Measurements from ENCODE around the gene SLFNL1. TPM values are rescaled to one million over a fixed set of nuclear protein-coding genes. Genes with fewer than 3 reads are reported as not detected.

Gene SLFNL1
- total RNA-seq, 4 donors from 2014 or later, result 0.42 to 0.97 (median 0.60) TPM; not detected in 1

DNA sequence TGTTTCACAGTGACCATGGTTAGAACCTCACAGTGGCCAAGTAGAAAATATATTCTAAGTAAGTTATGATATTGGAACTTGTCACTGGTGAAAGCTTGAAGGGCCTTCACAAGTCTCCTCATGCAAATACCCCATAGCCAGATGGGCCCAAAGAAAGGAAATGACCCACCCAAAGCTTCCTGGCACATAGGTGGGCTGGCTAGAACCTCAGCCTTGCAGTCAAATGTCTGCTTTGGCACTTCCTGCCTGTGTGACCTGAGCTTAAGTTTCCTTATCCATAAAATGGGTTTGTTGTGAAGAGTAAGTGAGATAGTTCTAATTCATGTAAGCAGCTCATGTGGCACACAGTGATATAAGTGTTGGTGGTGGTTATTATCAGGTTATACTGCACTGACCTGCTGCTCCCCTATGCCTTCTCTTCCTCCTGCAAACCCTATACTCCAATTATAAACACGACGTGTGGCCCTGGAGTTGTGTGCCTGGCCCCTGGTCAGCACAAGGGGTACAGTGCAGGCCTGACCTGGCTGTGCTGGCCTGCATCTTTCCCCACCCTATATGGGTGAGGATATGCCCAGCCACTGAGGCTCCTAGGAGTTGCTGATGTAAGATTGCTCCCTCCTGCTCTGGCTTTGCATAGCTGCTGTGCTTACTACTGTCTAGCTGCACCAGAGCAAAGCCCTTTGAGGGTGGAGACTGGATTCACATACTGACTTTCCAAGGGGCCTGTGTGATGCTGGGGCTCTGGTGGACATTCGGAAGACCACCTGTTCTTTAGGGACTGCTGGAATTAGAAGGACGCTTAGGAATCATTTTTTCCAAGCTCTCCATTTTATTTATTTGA lies 4.7 kb upstream of the SLFNL1 start:
- Histone ChIP-seq H3K36me3 (peaks cover 43% of the 10 kb centered on the region), H3K27ac (no peak overlapping the region)
- TF ChIP-seq CTCF (IDR thresholded peaks at IDR 0.05) (no peak), POLR2A (IDR thresholded peaks at IDR 0.05) (no peak), POLR2AphosphoS5 (IDR thresholded peaks at IDR 0.05) (no peak), EP300 (IDR thresholded peaks at IDR 0.05) (no peak)

GRCh38 chr1:41024953-41025352 lies 3.4 kb upstream of the SLFNL1 start:
- TF ChIP-seq EP300 (IDR thresholded peaks at IDR 0.05), result no peak
- no peak for TF ChIP-seq POLR2A (IDR thresholded peaks at IDR 0.05)
- no peak for TF ChIP-seq POLR2AphosphoS5 (IDR thresholded peaks at IDR 0.05)
- no peak for TF ChIP-seq CTCF (IDR thresholded peaks at IDR 0.05)
- no peak for DNase-seq (ENCODE audit: low spot score in 2 of 2)
- WGBS, result 84% methylated on average over 2 of the region's 2 CpGs
- peaks cover 32% of the 10 kb centered on the region for H3K36me3 ChIP-seq
- no peak overlapping the region for H3K27ac ChIP-seq
- H3K4me3 ChIP-seq, result no peak overlapping the region
- no peaks in the 10 kb centered on the region for H3K4me1 ChIP-seq
- H3K9me3 ChIP-seq, result no peaks in the 10 kb centered on the region
- no peaks in the 10 kb centered on the region for H3K27me3 ChIP-seq

More for the DNA sequence above, 4.7 kb upstream of the SLFNL1 start:
- no peaks in the 10 kb centered on the region for H3K4me1 ChIP-seq
- H3K9me3 ChIP-seq, result no peaks in the 10 kb centered on the region
- no peak overlapping the region for H3K4me3 ChIP-seq
- DNase-seq (ENCODE audit: low spot score in 2 of 2), result peak in 1 of 2 donors; percentile 22
- 98% methylated on average over 4 of the region's 4 CpGs for WGBS
- no peaks in the 10 kb centered on the region for H3K27me3 ChIP-seq

DNA sequence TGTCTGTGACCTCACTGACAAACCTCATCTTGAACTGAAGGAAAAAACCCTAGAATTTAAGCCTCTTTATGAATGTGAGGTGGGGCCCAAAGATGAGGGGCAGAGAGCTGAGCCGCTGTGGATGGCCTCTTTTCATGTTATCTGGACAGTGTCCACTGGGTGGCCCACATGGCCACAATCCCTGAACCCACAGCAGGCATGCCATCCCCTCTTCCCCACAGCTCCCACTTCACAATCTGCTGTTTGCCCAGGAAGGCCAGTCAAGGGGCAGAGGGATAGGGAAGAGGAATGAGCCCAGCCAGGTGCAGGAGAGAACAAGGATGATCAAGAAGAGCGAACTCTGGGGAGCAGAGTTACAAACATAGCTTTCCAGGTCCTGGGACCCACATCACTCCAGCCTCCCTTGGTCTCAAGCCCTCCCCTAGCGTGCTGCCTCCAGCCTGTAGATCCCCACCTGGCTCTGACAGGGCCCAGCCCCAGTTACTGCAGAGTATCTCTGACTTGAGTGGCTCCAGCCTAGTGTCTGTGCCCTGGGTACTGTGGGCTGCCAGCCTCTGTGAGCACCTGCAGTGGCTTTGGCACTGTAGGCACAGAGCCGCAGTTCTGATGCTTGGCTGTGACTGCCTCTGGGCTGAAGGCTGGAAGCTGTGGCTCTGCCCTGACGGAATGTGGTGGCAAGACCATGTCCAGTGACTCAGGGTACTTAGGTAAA lies 1.9 kb upstream of the SLFNL1 start:
- Histone ChIP-seq H3K4me3 (no peak overlapping the region), H3K36me3 (peaks cover 22% of the 10 kb centered on the region), H3K4me1 (no peaks in the 10 kb centered on the region), H3K27me3 (no peaks in the 10 kb centered on the region), H3K9me3 (no peaks in the 10 kb centered on the region), H3K27ac (no peak overlapping the region)
- WGBS, result 96% methylated on average over 5 of the region's 5 CpGs
- no peak for DNase-seq (ENCODE audit: low spot score in 2 of 2)
- no peak for TF ChIP-seq CTCF (IDR thresholded peaks at IDR 0.05)
- no peak for TF ChIP-seq EP300 (IDR thresholded peaks at IDR 0.05)
- TF ChIP-seq POLR2A (IDR thresholded peaks at IDR 0.05), result no peak
- no peak for TF ChIP-seq POLR2AphosphoS5 (IDR thresholded peaks at IDR 0.05)

DNA sequence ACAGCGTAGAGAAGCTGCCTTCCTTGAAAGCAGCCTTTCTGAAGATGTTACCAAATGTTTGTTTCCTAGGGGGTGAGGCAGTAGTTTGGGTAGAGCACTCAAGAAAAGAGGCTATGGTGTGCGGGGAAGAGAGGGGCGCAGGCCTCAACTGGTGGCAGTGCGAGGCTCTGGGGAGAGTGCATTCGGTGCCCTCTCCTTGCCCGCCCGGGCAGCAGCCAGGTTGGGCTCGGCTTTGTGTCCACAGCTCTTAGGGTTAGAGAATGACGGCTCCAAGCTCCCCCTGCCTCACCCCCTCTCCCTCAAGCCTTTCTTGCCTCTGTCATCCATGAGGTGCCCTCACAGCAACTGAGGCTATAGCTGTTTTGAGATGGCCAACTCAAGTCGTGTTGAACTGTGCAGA lies 899 bp upstream of the SLFNL1 start:
- DNase-seq (ENCODE audit: low spot score in 2 of 2), result no peak
- no peaks in the 10 kb centered on the region for H3K27me3 ChIP-seq
- H3K27ac ChIP-seq, result no peak overlapping the region
- peaks cover 20% of the 10 kb centered on the region for H3K36me3 ChIP-seq
- H3K9me3 ChIP-seq, result no peaks in the 10 kb centered on the region
- TF ChIP-seq POLR2AphosphoS5 (IDR thresholded peaks at IDR 0.05) (no peak), CTCF (IDR thresholded peaks at IDR 0.05) (no peak), EP300 (IDR thresholded peaks at IDR 0.05) (no peak), POLR2A (IDR thresholded peaks at IDR 0.05) (no peak)
- no peaks in the 10 kb centered on the region for H3K4me1 ChIP-seq
- WGBS, result 93% methylated on average over 10 of the region's 10 CpGs
- H3K4me3 ChIP-seq, result no peak overlapping the region

- Histone ChIP-seq H3K27ac (no peak overlapping the region), H3K4me3 (no peak overlapping the region), H3K4me1 (no peaks in the 10 kb centered on the region), H3K27me3 (no peaks in the 10 kb centered on the region), H3K36me3 (peaks cover 25% of the 10 kb centered on the region), H3K9me3 (no peaks in the 10 kb centered on the region)
- TF ChIP-seq CTCF (IDR thresholded peaks at IDR 0.05), result no peak
- TF ChIP-seq POLR2AphosphoS5 (IDR thresholded peaks at IDR 0.05), result no peak
- 68% methylated on average over 3 of the region's 3 CpGs for WGBS
- DNase-seq (ENCODE audit: low spot score in 2 of 2), result no peak
Measured at GRCh38 chr1:41020654-41021053, 871 bp downstream of the SLFNL1 start.

All from suprapubic skin (tissue), 4 donors.